Hematopoietic multipotent progenitor cell treated with erythropoietin and hydrocortisone succinate and interleukin-3 and kit ligand, for 4 days (in vitro differentiated cells): ENCODE results near the gene JOSD2.

Experiments used
- DNase-seq: peaks from one replicate; pipeline ENCODE4 v3.0.0-alpha.2; 2015

The JOSD2 gene

DNA sequence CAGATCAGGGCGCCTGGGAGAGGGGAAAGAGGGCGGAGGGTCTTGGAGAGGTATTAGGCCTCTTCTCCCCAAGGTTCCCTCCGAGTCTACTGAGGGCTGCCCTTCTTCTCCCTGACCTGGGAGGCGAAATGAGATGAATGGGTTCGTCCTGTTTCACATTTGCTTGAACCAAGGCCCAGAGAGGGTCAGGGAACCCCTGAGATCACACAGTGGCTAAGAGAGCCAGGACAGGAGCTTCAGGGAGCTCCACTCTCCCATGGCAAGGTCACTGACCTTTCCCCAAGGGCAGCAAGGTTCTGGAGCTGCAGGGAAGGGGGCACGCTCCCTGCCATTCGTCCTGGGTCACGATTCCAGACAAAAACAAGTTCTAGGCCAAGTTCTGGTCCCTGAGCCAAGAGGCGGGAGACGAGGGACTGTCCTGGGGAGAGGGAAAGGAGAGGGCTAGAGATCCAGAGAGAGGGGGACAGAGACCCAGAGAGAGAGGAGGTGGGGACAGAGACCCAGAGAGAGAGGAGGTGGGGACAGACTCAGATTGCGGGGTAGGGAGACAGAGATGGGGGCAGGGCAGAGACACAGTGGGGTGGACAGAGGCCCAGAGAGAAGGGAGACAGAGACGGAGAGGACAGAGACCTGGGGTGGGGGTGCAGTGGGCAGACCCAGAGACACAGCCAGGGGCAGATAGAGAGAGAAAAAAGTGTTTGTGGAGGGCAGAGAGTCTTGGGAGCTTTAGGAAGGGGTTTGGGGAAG is 2.2 kb upstream of the JOSD2 start:
- DNase-seq, result no peak

GRCh38 chr19:50512112-50512998 is 1.4 kb upstream of the JOSD2 start:
- no peak for DNase-seq

DNA sequence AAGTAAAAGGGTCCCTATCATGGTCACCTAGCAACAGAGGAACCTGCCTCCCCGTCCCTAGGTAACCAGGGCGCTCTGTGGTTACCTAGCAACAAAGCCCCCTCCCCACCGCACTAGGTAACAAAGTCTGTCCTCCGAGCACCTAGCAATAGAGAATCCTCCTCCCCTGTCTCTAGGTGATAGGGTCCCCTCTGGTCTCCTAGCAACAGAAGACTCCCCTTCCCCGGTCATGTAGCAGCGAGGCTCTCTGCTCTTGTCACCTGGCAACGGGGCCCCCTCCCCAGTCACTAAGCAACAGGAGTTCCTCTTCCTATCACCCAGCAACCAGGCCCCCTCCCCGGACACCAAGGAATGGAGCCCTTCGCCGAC is 307 bp downstream of the JOSD2 start:
- no peak for DNase-seq

DNA sequence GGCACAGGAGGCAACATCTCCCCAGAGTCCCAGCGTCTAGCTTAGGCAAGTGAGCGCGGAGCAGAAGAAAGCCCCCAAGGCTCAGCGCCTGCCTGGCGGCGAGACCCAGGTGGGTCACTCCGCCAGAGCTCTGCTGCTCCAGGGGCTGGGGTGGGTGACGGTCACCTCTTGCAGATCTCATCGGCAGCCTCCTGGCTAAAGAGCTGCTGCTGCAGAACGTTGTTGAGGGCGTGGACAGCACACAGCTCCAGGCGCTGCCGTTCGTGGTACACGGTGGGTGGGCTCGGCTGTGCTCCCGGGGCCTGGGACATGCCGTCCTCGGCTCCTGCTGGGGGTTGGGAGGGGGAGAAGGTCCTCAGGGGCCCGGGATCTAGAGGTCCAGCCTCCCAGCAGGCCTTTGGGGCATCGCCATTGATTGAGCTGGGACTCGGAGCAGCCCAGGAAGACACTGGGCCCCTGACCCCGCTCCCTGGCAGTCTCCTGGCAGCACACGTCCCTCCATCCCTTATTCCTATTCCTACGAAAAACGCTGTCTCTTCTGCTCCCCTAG is 795 bp downstream of the JOSD2 start:
- DNase-seq, result no peak

DNA sequence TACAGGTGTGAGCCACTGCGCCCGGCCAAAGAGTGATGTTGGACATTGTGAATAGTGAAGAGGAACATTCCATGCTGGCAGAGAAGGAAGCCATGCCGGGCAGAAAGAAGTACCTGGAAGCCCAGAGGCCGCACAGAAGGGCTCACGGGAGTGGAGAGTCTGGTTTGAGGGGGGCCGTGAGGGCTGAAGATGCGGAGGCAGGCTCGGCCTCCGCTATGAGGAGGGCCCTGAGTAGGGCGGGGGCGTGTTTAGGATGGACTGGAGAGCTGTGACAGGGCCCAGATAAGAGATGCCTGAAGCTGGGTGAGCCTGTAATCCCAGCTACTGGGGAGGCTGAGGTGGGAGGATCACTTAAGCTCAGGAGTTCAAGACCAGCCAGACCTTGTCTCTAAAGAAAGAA is 1.6 kb downstream of the JOSD2 start:
- DNase-seq, result peak; percentile 22

- no peak for DNase-seq
Observed at GRCh38 chr19:50508843-50509190, 2.2 kb downstream of the JOSD2 start.

DNA sequence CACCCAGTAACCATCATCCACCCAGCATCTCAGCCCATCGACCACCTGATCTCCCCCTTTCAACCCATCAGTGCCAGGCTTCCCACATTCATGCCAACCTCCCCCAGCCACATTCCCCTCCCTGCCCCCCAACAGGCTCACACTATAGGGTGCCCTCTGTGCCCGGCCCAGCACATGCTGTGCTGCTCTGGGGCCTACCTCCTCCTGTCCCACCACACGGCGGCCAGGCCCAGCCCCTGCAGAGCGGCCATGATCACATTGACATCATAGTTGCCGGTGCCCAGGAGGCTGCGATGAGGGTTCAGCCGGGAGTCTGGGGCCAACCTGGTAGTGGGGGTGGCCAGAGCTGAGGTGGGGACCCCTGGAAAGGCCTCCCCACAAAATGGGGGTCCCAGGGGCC is 3.6 kb downstream of the JOSD2 start:
- no peak for DNase-seq

DNA sequence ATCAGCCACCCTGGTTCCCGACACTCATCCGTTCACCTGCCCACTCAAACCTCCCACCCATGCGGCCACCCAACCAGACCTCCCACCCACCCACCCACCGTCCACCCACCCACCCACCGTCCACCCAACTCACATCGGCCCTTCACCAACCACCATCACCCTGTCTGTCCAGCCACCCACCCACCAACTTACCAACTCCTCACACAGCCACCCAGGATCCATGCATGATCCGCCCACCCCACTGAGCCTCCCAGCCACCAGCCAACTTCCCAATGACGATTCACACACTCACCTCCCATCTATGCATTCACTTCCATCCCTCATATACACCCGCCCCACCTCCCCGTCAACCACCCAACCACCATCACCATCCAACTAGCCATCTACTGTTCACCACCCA is 4.3 kb downstream of the JOSD2 start:
- DNase-seq, result no peak

DNA sequence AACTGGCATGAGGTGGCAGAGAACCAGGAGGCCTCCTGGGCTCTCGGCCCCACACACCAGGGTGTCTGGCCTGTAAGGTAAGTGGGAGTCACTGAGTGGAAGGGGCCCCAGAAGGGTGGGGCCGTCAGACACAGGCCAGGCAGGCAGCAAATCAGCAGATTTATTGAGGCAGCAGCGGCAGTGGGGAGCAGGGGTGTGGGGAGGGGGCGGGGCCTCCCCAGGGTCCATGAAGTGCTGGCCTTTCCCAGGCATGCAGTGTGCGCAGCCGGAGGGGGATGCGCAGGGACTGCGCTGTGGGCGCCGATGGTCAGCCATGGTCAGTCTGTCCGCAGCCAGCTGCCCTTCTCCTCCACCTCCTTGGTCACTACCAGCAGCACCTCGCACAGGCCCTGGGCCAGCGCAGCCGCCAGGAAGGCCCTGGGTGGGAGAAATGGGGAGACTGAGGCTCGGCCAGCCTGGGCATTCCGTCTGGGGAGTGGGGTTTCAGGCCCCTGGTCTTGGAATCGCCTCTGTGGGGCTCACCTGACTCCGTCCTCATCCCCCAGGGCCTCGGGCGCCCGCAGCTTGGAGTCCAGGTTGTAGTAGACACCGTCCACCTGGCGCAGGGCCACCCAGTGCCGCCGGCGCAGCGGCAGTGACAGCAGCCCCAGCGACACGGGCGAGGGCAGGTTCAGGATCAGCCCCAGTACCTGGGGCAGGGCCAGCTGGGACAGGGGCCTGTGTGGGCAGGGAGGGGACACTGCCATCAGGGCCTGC is 5.0 kb downstream of the JOSD2 start:
- DNase-seq, result no peak

- DNase-seq, result no peak
Observed at GRCh38 chr19:50501568-50502475, 9.2 kb downstream of the JOSD2 start.

DNA sequence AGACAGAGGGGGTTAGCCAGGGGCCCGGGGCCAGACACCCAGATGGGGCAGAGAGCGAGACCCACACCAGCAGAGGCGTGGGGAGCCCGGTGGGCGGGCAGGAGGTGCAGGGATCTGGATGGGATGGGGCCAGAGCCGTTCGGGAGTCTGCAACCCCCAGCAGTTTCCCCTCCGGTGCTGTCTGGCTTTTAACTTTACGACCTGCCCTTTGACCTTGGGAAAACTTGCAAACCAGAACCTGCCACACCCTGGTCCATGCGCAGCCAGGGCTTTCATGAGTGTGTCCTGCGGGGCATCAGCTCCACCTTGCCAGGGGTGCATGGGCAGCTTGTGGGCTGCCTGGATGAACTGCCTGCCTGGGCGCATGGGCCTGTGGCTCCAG is 9.8 kb downstream of the JOSD2 start:
- DNase-seq, result no peak

GRCh38 chr19:50500753-50501151 is 10.2 kb downstream of the JOSD2 start:
- DNase-seq, result no peak

DNA sequence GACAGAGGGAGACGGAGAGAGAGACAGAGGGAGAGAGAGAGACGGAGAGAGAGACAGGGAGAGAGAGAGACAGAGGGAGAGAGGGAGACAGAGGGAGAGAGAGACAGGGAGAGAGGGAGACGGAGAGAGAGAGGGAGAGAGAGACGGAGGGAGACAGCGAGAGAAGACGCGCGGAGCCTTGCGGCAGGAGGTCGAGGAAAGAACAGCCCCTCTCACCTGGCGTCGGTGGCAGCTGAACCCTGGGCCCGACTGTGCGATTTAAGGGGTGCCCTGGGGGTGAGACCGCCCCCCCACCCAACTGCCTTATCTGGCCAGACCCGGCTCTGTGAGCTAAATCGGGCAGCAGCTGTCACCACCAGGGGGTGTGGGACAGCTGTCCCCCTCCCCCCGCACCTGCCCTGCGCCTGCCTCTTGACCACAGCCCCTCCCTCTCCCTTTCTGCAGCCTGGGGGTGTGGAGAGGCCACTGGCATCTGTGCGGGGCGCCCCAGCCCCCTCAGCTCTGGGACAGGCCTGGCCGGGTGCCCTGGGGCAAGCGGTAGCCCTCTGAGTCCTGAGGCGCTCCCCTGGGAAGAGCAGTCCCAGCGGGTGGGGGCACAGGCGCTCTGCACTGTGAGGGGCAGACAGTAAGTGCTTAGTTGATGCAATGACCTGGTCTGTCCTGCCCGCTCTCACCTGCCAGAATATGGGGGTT is 10.8 kb downstream of the JOSD2 start:
- DNase-seq, result peak; percentile 51

GRCh38 chr19:50498219-50499056 is 12.6 kb downstream of the JOSD2 start:
- DNase-seq, result no peak

DNA sequence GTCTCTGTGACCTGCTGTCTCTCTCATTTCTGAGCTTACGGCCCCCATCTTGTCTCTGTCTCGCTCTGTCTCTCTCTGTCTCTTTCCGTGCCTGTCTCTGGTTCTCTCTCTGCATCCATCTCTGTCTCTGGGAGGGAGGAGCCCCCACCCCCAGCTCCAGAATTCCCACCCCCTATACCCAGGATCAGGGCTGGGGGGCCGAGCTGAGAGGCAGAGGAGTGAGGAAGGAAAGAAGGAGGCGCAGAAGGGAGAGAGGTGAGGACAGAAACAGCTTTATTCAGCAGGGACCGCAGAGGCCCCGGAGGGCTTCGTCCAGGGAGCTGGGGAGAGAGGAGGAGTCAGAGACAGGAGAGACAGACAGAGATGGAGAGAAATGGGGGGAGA is 14.0 kb downstream of the JOSD2 start:
- DNase-seq, result no peak

DNA sequence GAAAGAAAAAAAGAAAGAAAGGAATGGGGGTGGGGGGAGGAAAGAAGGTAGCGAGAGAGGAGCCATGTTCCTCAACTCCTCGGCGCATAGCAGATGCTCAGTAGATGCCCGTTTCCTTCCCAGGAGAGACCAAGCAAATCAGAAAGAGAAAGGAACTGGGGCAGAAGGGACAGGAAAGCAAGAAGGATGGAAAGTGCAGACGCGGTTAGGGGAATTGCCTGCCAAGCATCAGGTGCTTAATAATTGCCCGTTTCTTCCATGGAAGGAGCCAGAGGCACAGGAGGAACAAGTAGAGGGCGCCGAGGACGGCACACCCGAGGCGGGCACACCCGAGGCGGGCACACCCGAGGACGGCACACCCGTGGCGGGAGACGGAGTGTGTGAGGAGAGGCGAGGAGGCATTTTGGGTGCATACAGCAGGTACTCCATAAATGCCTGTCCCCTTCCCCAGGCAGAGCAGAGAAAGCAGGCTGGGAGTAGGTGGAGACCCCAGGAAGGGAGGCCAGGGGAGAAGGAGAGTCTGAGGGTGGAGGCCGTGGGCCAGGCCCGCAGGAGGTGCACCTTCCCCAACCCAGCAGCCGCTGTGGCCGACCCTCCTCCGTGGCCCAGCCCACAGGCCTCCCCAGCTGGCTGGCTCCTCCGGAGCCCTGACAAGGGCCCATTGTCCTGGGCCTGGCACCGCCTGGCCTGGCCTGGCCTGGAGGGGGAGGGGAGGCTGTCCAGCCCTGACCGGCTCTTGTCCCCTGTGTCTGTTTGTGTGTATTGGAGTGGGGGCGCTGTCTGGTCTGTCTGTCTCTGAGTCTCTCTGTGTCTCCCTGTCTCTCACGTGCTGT is 14.6 kb downstream of the JOSD2 start:
- DNase-seq, result peak; percentile 33

DNA sequence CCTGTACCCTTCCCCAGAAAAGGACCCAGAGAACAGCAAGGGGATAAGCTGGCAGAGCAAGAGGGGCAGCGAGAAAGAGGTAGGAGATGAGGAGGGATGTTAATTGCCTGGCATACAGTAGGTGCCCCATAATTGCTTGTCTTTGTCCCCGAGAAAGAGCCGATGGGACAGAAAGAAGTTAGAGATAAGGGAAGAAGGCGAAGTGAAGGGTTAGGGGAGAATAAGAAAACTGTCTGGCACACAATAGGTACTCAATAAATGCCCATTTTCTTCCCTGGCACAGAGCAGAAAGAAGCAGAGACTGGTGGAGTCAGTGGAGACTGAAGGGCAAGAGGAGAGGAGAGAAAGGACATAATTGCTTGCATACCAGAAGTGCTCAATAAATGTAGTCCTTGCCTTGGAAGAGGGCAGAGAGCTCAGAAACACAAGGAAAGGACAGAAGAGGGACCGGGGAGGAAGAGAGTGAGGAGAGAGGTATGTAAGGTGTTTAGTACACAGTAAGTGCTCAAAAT is 15.9 kb downstream of the JOSD2 start:
- DNase-seq, result no peak

DNA sequence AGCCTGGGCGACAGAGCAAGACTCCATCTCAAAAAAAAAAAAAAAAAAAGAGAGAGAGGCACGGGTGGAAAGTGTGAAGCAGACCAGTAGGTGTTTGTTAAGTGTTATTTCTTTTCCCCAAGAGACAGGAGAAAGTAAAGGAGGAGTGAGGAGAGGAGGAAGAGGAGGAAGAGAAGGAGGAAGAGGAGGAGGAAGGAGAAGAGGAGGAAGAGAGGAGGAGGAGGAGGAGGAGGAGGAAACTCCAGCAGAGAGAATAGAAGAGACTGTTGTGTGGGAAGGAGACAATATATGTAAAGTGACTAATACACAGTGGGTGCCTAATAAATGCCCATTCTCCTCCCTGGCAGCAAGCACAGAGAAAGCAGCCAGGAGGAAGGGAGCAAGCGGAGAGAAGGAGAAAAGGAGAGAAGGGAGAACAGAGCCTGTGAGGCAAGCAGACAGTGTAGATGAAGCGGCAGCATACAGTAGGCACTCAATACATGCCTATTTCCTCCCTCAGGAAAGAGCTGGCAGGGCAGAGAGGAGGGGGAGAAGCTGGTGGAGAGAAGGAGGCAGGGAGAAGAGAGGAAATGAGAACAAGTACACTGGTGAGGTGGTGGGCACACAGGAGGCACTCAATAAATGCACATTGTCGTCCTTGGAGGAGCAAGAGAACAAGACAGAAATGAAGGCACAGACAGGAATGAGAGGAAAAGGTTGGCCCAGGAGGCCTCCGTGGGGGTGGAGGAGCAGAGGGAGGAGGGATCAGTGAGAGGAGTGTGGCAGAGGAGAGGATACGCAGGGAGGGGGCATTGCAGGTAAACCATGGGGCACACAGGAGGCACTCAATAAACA is 16.6 kb downstream of the JOSD2 start:
- DNase-seq, result no peak

- no peak for DNase-seq
Observed at GRCh38 chr19:50493171-50493570, 17.8 kb downstream of the JOSD2 start.
